ENCODE data around the gene CDH26. TPM values are rescaled to one million over a fixed set of nuclear protein-coding genes. Genes with fewer than 3 reads are reported as not detected.

The CDH26 gene
- total RNA-seq, 1 donor: 0.09 TPM

DNA sequence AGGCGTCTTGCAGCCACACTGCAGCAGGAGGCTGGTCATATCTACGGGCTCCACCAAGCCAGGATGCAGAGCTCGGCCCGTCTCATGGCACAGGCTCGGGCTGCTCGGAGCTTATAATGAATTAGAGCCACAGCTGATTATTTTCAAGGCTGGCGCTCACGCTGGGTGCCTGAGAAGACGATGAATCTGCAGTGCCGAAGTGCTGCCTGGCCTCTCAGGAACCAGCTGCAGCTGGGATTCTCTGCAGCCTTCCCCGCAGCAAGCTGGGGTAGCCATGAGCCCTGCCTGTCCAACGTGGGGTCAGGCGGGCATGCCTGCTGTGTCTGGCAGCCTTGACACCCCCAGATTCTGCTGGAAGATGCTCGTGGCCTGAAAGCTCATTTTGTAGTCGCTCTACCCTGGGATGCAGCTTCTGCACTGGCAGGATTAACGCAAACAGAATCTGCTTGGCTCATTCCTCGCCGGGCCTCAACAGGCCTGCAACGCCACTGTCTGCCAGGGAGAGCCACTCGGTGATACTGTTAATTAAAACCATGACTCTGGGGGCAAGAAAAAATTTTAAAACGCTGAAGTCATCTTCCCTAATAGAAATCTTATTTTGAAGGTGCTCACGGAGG, 104.3 kb downstream of the CDH26 start:
- peak; percentile 61 for DNase-seq (ENCODE audit: low read depth)
- TF ChIP-seq, protein P1, sequence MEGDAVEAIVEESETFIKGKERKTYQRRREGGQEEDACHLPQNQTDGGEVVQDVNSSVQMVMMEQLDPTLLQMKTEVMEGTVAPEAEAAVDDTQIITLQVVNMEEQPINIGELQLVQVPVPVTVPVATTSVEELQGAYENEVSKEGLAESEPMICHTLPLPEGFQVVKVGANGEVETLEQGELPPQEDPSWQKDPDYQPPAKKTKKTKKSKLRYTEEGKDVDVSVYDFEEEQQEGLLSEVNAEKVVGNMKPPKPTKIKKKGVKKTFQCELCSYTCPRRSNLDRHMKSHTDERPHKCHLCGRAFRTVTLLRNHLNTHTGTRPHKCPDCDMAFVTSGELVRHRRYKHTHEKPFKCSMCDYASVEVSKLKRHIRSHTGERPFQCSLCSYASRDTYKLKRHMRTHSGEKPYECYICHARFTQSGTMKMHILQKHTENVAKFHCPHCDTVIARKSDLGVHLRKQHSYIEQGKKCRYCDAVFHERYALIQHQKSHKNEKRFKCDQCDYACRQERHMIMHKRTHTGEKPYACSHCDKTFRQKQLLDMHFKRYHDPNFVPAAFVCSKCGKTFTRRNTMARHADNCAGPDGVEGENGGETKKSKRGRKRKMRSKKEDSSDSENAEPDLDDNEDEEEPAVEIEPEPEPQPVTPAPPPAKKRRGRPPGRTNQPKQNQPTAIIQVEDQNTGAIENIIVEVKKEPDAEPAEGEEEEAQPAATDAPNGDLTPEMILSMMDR (IDR thresholded peaks at IDR 0.05; ENCODE audit: insufficient read depth, low read length): no peak
- peak overlapping the region; percentile 22 for H3K4me3 ChIP-seq (ENCODE audit: low read depth, low read length)

DNA sequence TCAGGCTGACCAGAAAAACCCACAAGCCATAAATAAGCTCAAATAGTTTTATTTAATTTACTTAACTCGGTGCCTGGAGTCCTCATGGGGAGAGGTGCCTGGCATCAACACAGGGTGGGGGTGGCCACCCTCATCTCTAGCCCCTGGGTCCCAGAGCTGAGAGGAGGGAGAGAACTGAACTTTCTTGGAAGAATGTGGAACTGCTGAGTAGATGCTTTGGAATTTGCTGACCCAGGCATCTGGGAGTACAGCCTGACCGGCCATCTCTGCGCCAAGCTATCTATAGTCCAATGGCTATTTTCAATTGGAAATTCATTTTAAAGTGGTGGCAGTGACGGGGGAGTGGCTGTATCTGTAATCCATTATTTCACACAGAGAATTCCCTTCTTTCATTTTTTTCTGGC, 104.8 kb downstream of the CDH26 start:
- TF ChIP-seq, protein P1 (IDR thresholded peaks at IDR 0.05; ENCODE audit: insufficient read depth, low read length): no peak
- H3K4me3 ChIP-seq (ENCODE audit: low read depth, low read length): no peak overlapping the region
- DNase-seq (ENCODE audit: low read depth): peak; percentile 80

DNA sequence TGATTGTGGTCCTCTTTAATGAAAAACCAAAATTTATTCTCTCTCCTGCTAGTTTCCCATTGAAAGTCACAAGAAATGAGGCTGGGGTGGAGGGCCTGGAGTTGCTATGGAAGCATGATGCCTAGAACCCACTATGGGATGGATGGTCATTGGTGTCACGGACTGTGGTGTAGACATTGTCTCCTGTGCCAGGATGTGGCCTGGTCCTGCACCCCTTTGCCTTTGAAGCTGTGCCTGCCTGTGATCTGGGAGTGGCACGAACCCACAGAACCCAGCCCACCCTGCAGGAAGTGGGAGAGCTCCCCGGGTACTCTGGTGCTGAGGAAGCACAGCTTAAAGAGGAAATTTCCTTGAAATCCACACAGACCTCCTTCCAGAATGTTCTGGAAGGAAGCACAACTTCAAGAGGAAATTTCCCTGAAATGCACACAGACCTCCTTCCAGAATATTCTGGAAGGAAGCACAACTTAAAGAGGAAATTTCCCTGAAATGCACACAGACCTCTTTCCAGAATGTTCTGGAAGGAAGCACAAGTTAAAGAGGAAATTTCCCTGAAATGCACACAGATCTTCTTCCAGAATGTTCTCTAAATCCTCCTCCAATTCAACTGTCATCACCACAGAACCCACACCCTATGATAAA, 105.6 kb downstream of the CDH26 start:
- DNase-seq (ENCODE audit: low read depth): no peak
- no peak overlapping the region for H3K4me3 ChIP-seq (ENCODE audit: low read depth, low read length)
- TF ChIP-seq, protein P1 (IDR thresholded peaks at IDR 0.05; ENCODE audit: insufficient read depth, low read length): no peak

Other genes with a start within 250 kb of the CDH26 start
- 0.63 and 0.74 TPM in 2 replicates for gene SYCP2, start 24.8 kb upstream of the CDH26 start, total RNA-seq (ENCODE audit: low replicate concordance)
- 4.8 and 5.6 TPM in 2 replicates for gene PPP1R3D, start 18.1 kb upstream of the CDH26 start, total RNA-seq (ENCODE audit: low replicate concordance)
- gene FAM217B, start 18.0 kb upstream of the CDH26 start, total RNA-seq (ENCODE audit: low replicate concordance): 5.8 and 6.9 TPM in 2 replicates